ENCODE measurements around the gene CSNK2A1. TPM values are rescaled to one million over a fixed set of nuclear protein-coding genes. Genes with fewer than 3 reads are reported as not detected.

CSNK2A1 gene
- 118 and 171 TPM in 2 replicates for total RNA-seq

GRCh38 chr20:543369-544152 lies at the start of gene CSNK2A1:
Gene CSNK2A1 (minus strand): TSS chr20:543790. CDS start chr20:508551, 35,239 bp downstream.

GRCh38 chr20:462199-462991 lies 81.2 kb downstream of the CSNK2A1 start, which contains the start of gene TBC1D20:
Gene TBC1D20 (minus strand): TSS chr20:462533. CDS start chr20:462405, 128 bp downstream.

Small RNAs within 50 kb of the gene (small RNA-seq; reads per million reads assigned to genes)
- gene RF00019: not detected

Other genes starting within 250 kb of the CSNK2A1 start
- gene ZCCHC3, start 246.2 kb downstream of the CSNK2A1 start, total RNA-seq: 11.4 and 13.7 TPM in 2 replicates
- 7.0 and 8.5 TPM in 2 replicates for gene SOX12, start 218.2 kb downstream of the CSNK2A1 start, total RNA-seq
- gene NRSN2, start 196.7 kb downstream of the CSNK2A1 start, total RNA-seq: 24.0 and 57.5 TPM in 2 replicates
- 61.1 and 63.4 TPM in 2 replicates for gene TRIB3, start 163.0 kb downstream of the CSNK2A1 start, total RNA-seq
- gene RBCK1, start 135.5 kb downstream of the CSNK2A1 start, total RNA-seq: 61.2 and 93.7 TPM in 2 replicates
- 33.3 and 34.2 TPM in 2 replicates for gene TBC1D20, start 81.3 kb downstream of the CSNK2A1 start, total RNA-seq
- 0.57 and 0.65 TPM in 2 replicates for gene TCF15, start 66.5 kb upstream of the CSNK2A1 start, total RNA-seq
- 43.9 and 52.3 TPM in 2 replicates for gene SRXN1, start 109.4 kb upstream of the CSNK2A1 start, total RNA-seq
- not detected in 2 replicates for gene SCRT2, start 132.0 kb upstream of the CSNK2A1 start, total RNA-seq
- gene SLC52A3, start 224.7 kb upstream of the CSNK2A1 start, total RNA-seq: under 0.01 and 0.10 TPM in 2 replicates

Data from vein endothelial cell (primary cell).